GM21447 (cell line): Measurements from ENCODE around the gene TMEM63C.

Experiments used
- ATAC-seq: cut with Tn5 transposase; IDR thresholded peaks from one replicate; pipeline ENCODE4 v1.9.1; 2021; ENCODE audit not compliant: unreplicated experiment

The TMEM63C gene

GRCh38 chr14:77221241-77221871, 39.8 kb downstream of the TMEM63C start:
- ATAC-seq, result no peak

GRCh38 chr14:77222546-77223225, 41.1 kb downstream of the TMEM63C start:
- ATAC-seq, result no peak

- no peak for ATAC-seq
Observed at GRCh38 chr14:77224212-77224611, 42.6 kb downstream of the TMEM63C start.

- ATAC-seq, result no peak
Observed at GRCh38 chr14:77225254-77225653, 43.7 kb downstream of the TMEM63C start.

GRCh38 chr14:77225892-77226557, 44.4 kb downstream of the TMEM63C start:
- ATAC-seq, result no peak

- no peak for ATAC-seq
Observed at GRCh38 chr14:77228056-77228455, 46.5 kb downstream of the TMEM63C start.

- ATAC-seq, result no peak
Observed at GRCh38 chr14:77230914-77231313, 49.3 kb downstream of the TMEM63C start.

- no peak for ATAC-seq
Observed at GRCh38 chr14:77231721-77232120, 50.1 kb downstream of the TMEM63C start.

GRCh38 chr14:77236814-77237213, 55.2 kb downstream of the TMEM63C start:
- ATAC-seq, result no peak

- ATAC-seq, result no peak
Observed at GRCh38 chr14:77238356-77238755, 56.8 kb downstream of the TMEM63C start.

- no peak for ATAC-seq
Observed at GRCh38 chr14:77238996-77239395, 57.4 kb downstream of the TMEM63C start.

GRCh38 chr14:77239412-77239811, 57.8 kb downstream of the TMEM63C start:
- no peak for ATAC-seq

- ATAC-seq, result no peak
Observed at GRCh38 chr14:77240336-77240915, 58.8 kb downstream of the TMEM63C start.

GRCh38 chr14:77241955-77242354, 60.4 kb downstream of the TMEM63C start:
- ATAC-seq, result no peak

GRCh38 chr14:77242752-77243151, 61.2 kb downstream of the TMEM63C start:
- ATAC-seq, result no peak

GRCh38 chr14:77243853-77244252, 62.3 kb downstream of the TMEM63C start:
- ATAC-seq, result no peak

GRCh38 chr14:77245820-77246219, 64.2 kb downstream of the TMEM63C start:
- no peak for ATAC-seq

- ATAC-seq, result no peak
Observed at GRCh38 chr14:77246784-77247183, 65.2 kb downstream of the TMEM63C start.

- no peak for ATAC-seq
Observed at GRCh38 chr14:77248666-77249065, 67.1 kb downstream of the TMEM63C start.

GRCh38 chr14:77249286-77249685, 67.7 kb downstream of the TMEM63C start:
- no peak for ATAC-seq

- no peak for ATAC-seq
Observed at GRCh38 chr14:77250927-77251326, 69.3 kb downstream of the TMEM63C start.

GRCh38 chr14:77251870-77252269, 70.3 kb downstream of the TMEM63C start:
- ATAC-seq, result no peak
